Activated naive CD4-positive, alpha-beta T cell treated with anti-CD3 and anti-CD28 coated beads, Interleukin-2, amount 50 U/mL, for 16 hours (primary cell): ENCODE measurements around the gene MTURN.
"Not testable (repeated sequence)": the region's sequence is repeated elsewhere in the genome, so short reads cannot be mapped to it uniquely, and the experiment has no call there.

ENCODE experiments used
- DNase-seq: peaks from one replicate; pipeline ENCODE4 v3.0.0-alpha.2; 2020

The MTURN gene

DNA sequence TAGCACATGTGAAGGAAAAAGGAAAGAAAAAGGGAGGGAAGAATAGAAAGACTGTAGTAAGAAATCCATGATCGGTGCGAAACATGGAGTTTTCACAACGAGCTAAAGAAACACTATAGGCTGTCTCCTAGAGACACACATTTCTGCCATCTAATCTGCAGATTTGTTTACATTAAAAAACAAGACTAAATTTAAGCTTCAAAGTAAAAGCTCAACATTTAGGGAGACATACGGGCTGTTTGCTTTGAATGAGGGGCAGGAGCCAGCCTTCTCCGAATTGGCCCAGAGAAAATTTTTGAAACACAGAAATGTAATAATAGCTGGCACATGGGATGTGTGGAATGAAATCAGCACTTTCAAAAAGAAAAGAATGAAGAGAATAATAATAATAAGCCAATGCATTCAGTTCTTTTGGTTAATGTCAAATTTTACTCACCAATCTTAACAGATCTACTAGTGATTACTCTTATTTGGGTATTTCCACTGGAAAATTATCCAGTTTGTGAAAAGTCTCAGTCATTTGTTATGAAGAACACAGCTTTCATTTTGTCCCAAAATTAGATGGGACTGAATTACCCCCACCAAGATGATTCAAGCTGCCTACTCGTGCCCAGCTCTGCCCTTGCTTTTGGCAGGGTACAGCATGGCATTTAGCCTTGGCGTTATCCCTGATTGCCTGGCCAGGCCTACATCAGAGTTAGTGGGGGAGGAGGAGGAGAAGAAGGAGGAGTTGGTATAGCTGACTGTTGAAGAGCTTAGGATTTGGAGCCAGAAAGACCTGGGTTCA, 47.1 kb downstream of the MTURN start:
- DNase-seq: no peak

GRCh38 chr7:30182814-30183213, 48.0 kb downstream of the MTURN start:
- no peak for DNase-seq

DNA sequence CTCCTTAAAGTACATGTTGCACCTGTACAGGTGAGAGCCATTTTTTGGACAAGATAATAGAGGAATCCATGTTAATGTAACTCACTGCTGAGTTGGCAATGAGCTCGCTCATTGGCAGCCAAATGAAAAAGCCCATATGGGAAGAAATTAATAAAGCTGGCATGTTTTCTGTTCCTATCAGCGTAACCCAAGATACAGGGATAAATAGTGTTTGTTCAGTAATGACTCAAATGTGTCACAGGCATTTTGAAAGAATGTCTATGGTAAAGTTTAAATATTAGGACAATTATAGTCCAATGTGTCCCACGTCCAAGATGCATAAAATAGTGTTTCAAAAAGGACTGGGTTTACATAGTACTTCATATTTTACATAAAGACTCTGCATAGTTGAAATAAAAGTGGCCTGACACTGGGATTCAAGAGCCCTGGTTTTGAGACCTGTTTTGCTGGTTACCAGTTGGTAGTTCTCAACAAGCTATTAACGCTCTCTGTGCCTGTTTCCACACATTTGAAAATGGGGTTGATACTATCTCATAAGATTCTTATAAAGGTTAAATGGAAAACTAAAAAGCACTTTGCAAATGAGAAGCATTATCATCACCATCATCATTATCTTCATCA, 49.1 kb downstream of the MTURN start:
- no peak for DNase-seq

- no peak for DNase-seq
Observed at GRCh38 chr7:30184791-30185487, 50.2 kb downstream of the MTURN start.

GRCh38 chr7:30185496-30185895, 50.7 kb downstream of the MTURN start:
- no peak for DNase-seq

DNA sequence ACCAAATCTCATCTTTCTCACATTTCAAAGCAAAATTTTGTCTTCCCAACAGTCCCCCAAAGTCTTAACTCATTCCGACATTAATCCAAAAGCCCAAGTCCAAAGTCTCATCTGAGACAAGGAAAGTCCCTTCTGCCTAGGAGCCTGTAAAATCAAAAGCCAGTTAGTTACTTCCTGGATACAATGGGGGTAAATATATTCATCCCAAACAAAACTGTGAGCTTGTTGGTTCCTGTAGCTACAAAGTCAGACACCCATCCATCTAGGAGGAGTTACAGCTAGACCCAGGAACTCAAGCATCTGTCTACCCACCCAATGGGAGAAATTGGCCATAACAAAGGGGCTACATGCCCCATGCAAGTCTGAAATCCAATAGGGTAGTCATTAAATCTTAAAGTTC, 51.9 kb downstream of the MTURN start:
- no peak for DNase-seq

GRCh38 chr7:30187513-30187912, 52.7 kb downstream of the MTURN start:
- no peak for DNase-seq

DNA sequence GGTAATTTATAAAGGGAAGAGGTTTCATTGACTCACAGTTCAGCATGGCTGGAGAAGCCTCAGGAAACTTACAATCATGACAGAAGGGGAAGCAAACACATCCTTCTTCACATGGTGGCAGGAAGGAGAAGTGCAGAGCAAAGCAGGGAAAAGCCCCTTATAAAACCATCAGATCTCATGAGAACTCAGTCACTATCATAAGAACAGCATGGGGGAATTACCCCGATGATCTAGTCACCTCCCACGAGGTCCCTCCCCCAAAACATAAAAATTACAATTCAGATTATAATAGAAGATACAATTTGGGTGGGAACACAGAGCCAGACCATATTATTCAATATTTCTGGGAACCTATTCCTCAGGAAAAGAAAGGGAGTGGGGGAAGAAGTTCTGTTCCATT, 53.6 kb downstream of the MTURN start:
- DNase-seq: not testable (repeated sequence)

GRCh38 chr7:30188811-30189210, 54.0 kb downstream of the MTURN start:
- DNase-seq: no peak

- no peak for DNase-seq
Observed at GRCh38 chr7:30191809-30192208, 57.0 kb downstream of the MTURN start.

GRCh38 chr7:30193336-30193943, 58.7 kb downstream of the MTURN start:
- DNase-seq: no peak

GRCh38 chr7:30196408-30196807, 61.6 kb downstream of the MTURN start:
- no peak for DNase-seq

- no peak for DNase-seq
Observed at GRCh38 chr7:30197438-30197837, 62.7 kb downstream of the MTURN start.

GRCh38 chr7:30199271-30199670, 64.5 kb downstream of the MTURN start:
- DNase-seq: no peak

- no peak for DNase-seq
Observed at GRCh38 chr7:30200591-30200990, 65.8 kb downstream of the MTURN start.

GRCh38 chr7:30201161-30201666, 66.4 kb downstream of the MTURN start:
- DNase-seq: no peak

GRCh38 chr7:30201921-30202320, 67.1 kb downstream of the MTURN start:
- DNase-seq: no peak

GRCh38 chr7:30202671-30203070, 67.9 kb downstream of the MTURN start:
- no peak for DNase-seq

DNA sequence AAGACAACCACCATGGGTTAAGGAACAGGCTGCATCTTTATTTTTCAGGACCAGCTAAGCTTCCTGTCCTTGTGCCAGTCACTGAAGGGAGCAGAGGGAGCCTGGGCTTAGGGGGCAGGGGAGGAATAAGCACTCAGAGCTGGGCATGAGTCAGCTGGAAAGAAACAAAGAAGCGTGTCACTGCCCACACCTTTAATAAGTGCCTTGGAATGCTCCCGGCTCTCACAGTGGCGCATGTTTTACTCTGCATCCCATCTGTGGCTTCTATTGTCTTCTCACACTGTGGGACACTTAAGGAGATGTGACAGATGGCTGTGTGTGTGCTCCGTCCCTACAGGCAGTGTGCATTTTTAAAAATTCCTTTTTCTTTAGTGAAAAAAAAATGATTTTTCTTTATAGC, 71.7 kb downstream of the MTURN start:
- no peak for DNase-seq

DNA sequence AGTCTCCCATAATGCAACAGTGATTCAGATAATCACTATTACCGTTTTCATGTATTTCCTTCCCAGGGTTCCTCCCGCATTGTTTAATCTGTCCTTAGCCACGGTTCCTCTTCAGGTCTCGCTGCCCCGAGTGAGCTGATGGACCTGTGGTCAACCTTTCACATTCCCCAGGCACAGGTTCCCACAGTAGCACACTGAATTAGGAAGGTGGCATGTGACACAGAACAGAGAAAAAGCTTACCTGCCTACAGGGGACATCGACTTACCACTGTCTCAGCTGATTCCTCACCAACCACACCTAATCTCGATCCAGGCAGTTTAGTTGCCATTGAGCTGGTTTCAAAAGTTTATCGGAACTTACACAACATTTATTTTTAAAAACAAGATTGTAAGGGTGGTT, 72.2 kb downstream of the MTURN start:
- DNase-seq: no peak

GRCh38 chr7:30207376-30207775, 72.6 kb downstream of the MTURN start:
- DNase-seq: no peak

- no peak for DNase-seq
Observed at GRCh38 chr7:30209951-30210350, 75.2 kb downstream of the MTURN start.
